AG09309 (cell line): ENCODE data around the gene KANSL1L.

Experiments
- DNase-seq: peaks from one replicate; pipeline ENCODE4 v3.0.0-alpha.2; 2010; ENCODE audit warnings: low read depth
- H3K4me3 ChIP-seq: 2 replicates; pipeline ENCODE4 v1.5.1; 2011; ENCODE audit warnings: mild to moderate bottlenecking, low read depth, low read length, moderate library complexity; ENCODE audit not compliant: control insufficient read depth
- CTCF ChIP-seq: IDR thresholded peaks from 2 replicates; pipeline ENCODE4 v1.5.1; 2011; ENCODE audit warnings: mild to moderate bottlenecking, low read depth, low read length, inconsistent platforms; ENCODE audit not compliant: insufficient read depth, control insufficient read depth; ENCODE audit errors: missing control alignments

The KANSL1L gene

GRCh38 chr2:210199186-210199765 lies 28.1 kb upstream of the KANSL1L start:
- DNase-seq, result no peak
- TF ChIP-seq CTCF, result peak; percentile 53
- H3K4me3 ChIP-seq, result no peak overlapping the region

GRCh38 chr2:210198326-210198725 lies 27.1 kb upstream of the KANSL1L start:
- H3K4me3 ChIP-seq, result no peak overlapping the region
- TF ChIP-seq CTCF, result no peak
- DNase-seq, result no peak

GRCh38 chr2:210197720-210198119 lies 26.5 kb upstream of the KANSL1L start:
- H3K4me3 ChIP-seq, result no peak overlapping the region
- no peak for DNase-seq

GRCh38 chr2:210195101-210195852 lies 24.1 kb upstream of the KANSL1L start:
- H3K4me3 ChIP-seq, result 0 out of 2 replicates have a peak overlapping the region, but pooled peaks have one; percentile 4
- TF ChIP-seq CTCF, result peak; percentile 55
- DNase-seq, result peak; percentile 16

More at GRCh38 chr2:210197720-210198119, 26.5 kb upstream of the KANSL1L start:
- no peak for TF ChIP-seq CTCF

GRCh38 chr2:210190345-210190744 lies 19.1 kb upstream of the KANSL1L start:
- H3K4me3 ChIP-seq, result no peak overlapping the region
- no peak for TF ChIP-seq CTCF
- DNase-seq, result no peak

GRCh38 chr2:210189452-210190138 lies 18.4 kb upstream of the KANSL1L start:
- no peak overlapping the region for H3K4me3 ChIP-seq
- DNase-seq, result no peak
- TF ChIP-seq CTCF, result no peak
